Activated CD8-positive, alpha-beta T cell treated with anti-CD3 and anti-CD28 coated beads for 36 hours (primary cell): ENCODE results near the gene SMIM5. TPM values are rescaled to one million over a fixed set of nuclear protein-coding genes. Genes with fewer than 3 reads are reported as not detected.

Experiments used
- ATAC-seq: fragments of 200-7000 bp; cut with Tn5 transposase; one replicate; pipeline ENCODE4 v1.10.0; 2021; ENCODE audit warnings: mild to moderate bottlenecking, moderate library complexity
- CTCF ChIA-PET: fragments of 350-600 bp; sonication (Branson Sonifier 250); formaldehyde crosslinking; loops from one replicate; lab custom pipeline; 2021; ENCODE audit warnings: antibody characterized with exemption; lab: Charles Lee
- POLR2A ChIA-PET: fragments of 350-600 bp; sonication (Branson Sonifier 250); formaldehyde crosslinking; loops from one replicate; lab custom pipeline; 2021; ENCODE audit warnings: antibody characterized with exemption; lab: Charles Lee
- DNase-seq: peaks from one replicate; pipeline ENCODE4 v3.0.0-alpha.2; 2020
- H3K27ac Mint-ChIP-seq: one replicate; pipeline ENCODE4 v1.8.0; 2021; ENCODE audit warnings: mild to moderate bottlenecking, mixed read lengths
- H3K27me3 Mint-ChIP-seq: one replicate; pipeline ENCODE4 v1.8.0; 2021; ENCODE audit warnings: mixed read lengths
- H3K36me3 Mint-ChIP-seq: one replicate; pipeline ENCODE4 v1.8.0; 2021; ENCODE audit warnings: low read depth, mixed read lengths
- H3K4me1 Mint-ChIP-seq: one replicate; pipeline ENCODE4 v1.8.0; 2021; ENCODE audit warnings: low read depth, mixed read lengths
- H3K4me3 Mint-ChIP-seq: one replicate; pipeline ENCODE4 v1.8.0; 2021; ENCODE audit warnings: mild to moderate bottlenecking, moderate library complexity, mixed read lengths
- H3K9me3 Mint-ChIP-seq: one replicate; pipeline ENCODE4 v1.8.0; 2021; ENCODE audit warnings: mixed read lengths
- CTCF ChIP-seq: fragments of 200-600 bp; IDR thresholded peaks from one replicate; pipeline ENCODE4 v1.8.0; 2022; ENCODE audit warnings: antibody characterized with exemption, mild to moderate bottlenecking
- intact Hi-C: fragments of 100-400 bp; cut with micrococcal nuclease; formaldehyde crosslinking; loops from one replicate; pipeline ENCODE4 v1.10.0; 2022
- total RNA-seq, 2 experiments: library from RNA; stranded (reverse); gene quantifications; one replicate each; pipeline ENCODE4 v1.2.3, GENCODE V29; 2021

SMIM5 gene
- total RNA-seq, 2 experiments from 2014 or later, result 0.07 to 0.25 TPM

- Mint-ChIP-seq H3K36me3 (no peaks in the 10 kb centered on the region), H3K27ac (no peak overlapping the region), H3K27me3 (no peaks in the 10 kb centered on the region), H3K4me3 (no peak overlapping the region), H3K4me1 (peaks cover 4% of the 10 kb centered on the region), H3K9me3 (no peaks in the 10 kb centered on the region)
- ChIA-PET CTCF (interaction anchor here (1.1 to 6.0 kb wide), 5 partner anchors 18 to 145 kb away, joined by 3 to 68 read pairs (median 7); partner anchors contain the start of gene SMIM5), POLR2A (interaction anchor here (0.5 to 1.4 kb wide), 3 partner anchors 13 to 356 kb away, joined by 3 to 5 read pairs (median 4); no protein-coding TSS in a partner anchor)
- no peak for DNase-seq
- ATAC-seq, result no peak
- no peak for TF ChIP-seq CTCF
- intact Hi-C loops, result no loop called here
These were observed 30.1 kb upstream of the SMIM5 start for GRCh38 chr17:75603123-75603522.

GRCh38 chr17:75604034-75604695 lies 29.1 kb upstream of the SMIM5 start:
- TF ChIP-seq CTCF, result no peak
- Mint-ChIP-seq H3K4me3 (no peak overlapping the region), H3K9me3 (no peaks in the 10 kb centered on the region), H3K27ac (no peak overlapping the region), H3K36me3 (no peaks in the 10 kb centered on the region), H3K27me3 (no peaks in the 10 kb centered on the region), H3K4me1 (peaks cover 4% of the 10 kb centered on the region)
- CTCF ChIA-PET, result interaction anchor here (0.9 to 6.0 kb wide), 2 partner anchors 30 to 144 kb away, joined by 3 to 68 read pairs; no protein-coding TSS in a partner anchor
- intact Hi-C loops, result no loop called here
- no peak for ATAC-seq
- DNase-seq, result no peak
- POLR2A ChIA-PET, result no interaction called here

- POLR2A ChIA-PET, result no interaction called here
- Mint-ChIP-seq H3K36me3 (no peaks in the 10 kb centered on the region), H3K4me1 (peaks cover 4% of the 10 kb centered on the region), H3K9me3 (no peaks in the 10 kb centered on the region), H3K4me3 (no peak overlapping the region), H3K27ac (no peak overlapping the region), H3K27me3 (no peaks in the 10 kb centered on the region)
- ATAC-seq, result no peak
- TF ChIP-seq CTCF, result no peak
- CTCF ChIA-PET, result interaction anchor here (1.2 kb wide), 1 partner anchor 142 kb away, joined by 4 read pairs; no protein-coding TSS in a partner anchor
- intact Hi-C loops, result no loop called here
- no peak for DNase-seq
These were observed 27.4 kb upstream of the SMIM5 start for GRCh38 chr17:75605790-75606189.

- Mint-ChIP-seq H3K4me3 (no peak overlapping the region), H3K9me3 (no peaks in the 10 kb centered on the region), H3K36me3 (no peaks in the 10 kb centered on the region), H3K4me1 (peaks cover 4% of the 10 kb centered on the region), H3K27me3 (no peaks in the 10 kb centered on the region), H3K27ac (no peak overlapping the region)
- DNase-seq (no peak), ATAC-seq (no peak)
- no peak for TF ChIP-seq CTCF
- intact Hi-C loops, result no loop called here
- ChIA-PET POLR2A (interaction anchor here (1.0 kb wide), 1 partner anchor 170 kb away, joined by 3 read pairs; no protein-coding TSS in a partner anchor), CTCF (interaction anchor here (1.0 kb wide), 1 partner anchor 143 kb away, joined by 5 read pairs; no protein-coding TSS in a partner anchor)
These were observed 26.1 kb upstream of the SMIM5 start for GRCh38 chr17:75607086-75607485.
